K562 (cell line): ENCODE results near the gene TLE4. TPM values are rescaled to one million over a fixed set of nuclear protein-coding genes. Genes with fewer than 3 reads are reported as not detected.

Experiments used
- ATAC-seq: fragments of 200-7000 bp; cut with Tn5 transposase; 3 replicates; pipeline ENCODE4 v1.9.1; 2020; ENCODE audit warnings: moderate library complexity
- BruUV-seq: library from RNA; stranded (reverse); fragments of 400-500 nt; replicated peaks from 2 replicates; lab custom pipeline; 2021; lab: Mats Ljungman, UMichigan
- CTCF ChIA-PET: fragments of 300-600 bp; formaldehyde crosslinking; extraction: SDS; loops from one replicate; lab custom pipeline; 2021; ENCODE audit warnings: low intra/inter-chr PET ratio; lab: Yijun Ruan, JAX
- POLR2A ChIA-PET: fragments of 300-600, 350-650 bp; sonication (Branson Sonifier 250); formaldehyde crosslinking; extraction: SDS; loops from one replicate; lab custom pipeline; 2021; ENCODE audit warnings: antibody characterized with exemption, inconsistent platforms; lab: Yijun Ruan, JAX
- DNase-seq, 4 experiments: peaks; one replicate each; pipeline versions ENCODE4 v3.0.0 to v3.0.0-alpha.2; 2011 to 2018; ENCODE audit warnings: low spot score in 3 of 4, mixed read lengths in 3 of 4; ENCODE audit errors: extremely low read depth in 1 of 4
- FAIRE-seq: peaks from 2 replicates; lab custom pipeline; 2011; peaks lifted over from hg19 to GRCh38; lab: Jason Lieb, UNC
- H2AFZ ChIP-seq: 2 replicates; pipeline ENCODE4 v1.6.0; 2011; ENCODE audit warnings: low read depth, low read length, control low read depth, inconsistent platforms
- H3K27ac ChIP-seq: fragments of 200-600 bp; 3 replicates; pipeline ENCODE4 v1.8.0; 2011; ENCODE audit warnings: low read depth, mild to moderate bottlenecking, control low read depth, inconsistent platforms, low read length, moderate library complexity, mixed read lengths; ENCODE audit errors: extremely low read depth
- H3K27me3 ChIP-seq, 2 experiments: fragments of 300-600 bp in 1 of 2; 2 replicates in 1 of 2; 3 replicates in 1 of 2; pipeline versions ENCODE4 v1.6.0 to v1.8.0; 2011; ENCODE audit warnings: inconsistent platforms in 2 of 2, low read length in 2 of 2, mild to moderate bottlenecking in 1 of 2, mixed read lengths in 1 of 2, moderate library complexity in 1 of 2; ENCODE audit not compliant: control insufficient read depth in 2 of 2, insufficient read depth in 2 of 2
- H3K36me3 ChIP-seq: fragments of 300-600 bp; 3 replicates; pipeline ENCODE4 v1.8.0; 2011; ENCODE audit warnings: mild to moderate bottlenecking, low read length, inconsistent platforms; ENCODE audit not compliant: control insufficient read depth, insufficient read depth
- H3K4me1 ChIP-seq, 2 experiments: fragments of 200-600 bp in 1 of 2; replicated peaks in 1 of 2; 2 replicates in 1 of 2; 3 replicates in 1 of 2; pipeline versions ENCODE4 v1.5.1 to v1.8.0; 2011; ENCODE audit warnings: inconsistent platforms in 2 of 2, low read length in 2 of 2, mild to moderate bottlenecking in 1 of 2, mixed read lengths in 1 of 2, moderate library complexity in 1 of 2; ENCODE audit not compliant: control insufficient read depth in 2 of 2, insufficient read depth in 2 of 2
- H3K4me2 ChIP-seq: 2 replicates; pipeline ENCODE4 v1.6.1; 2011; ENCODE audit warnings: low read length, control low read depth, inconsistent platforms, mixed read lengths; ENCODE audit not compliant: insufficient read depth
- H3K4me3 ChIP-seq: fragments of 200-600 bp; sonication (generic), shearing (Covaris generic); 2 replicates; pipeline ENCODE4 v1.5.1; 2016; ENCODE audit warnings: control low read depth, inconsistent platforms
- H3K79me2 ChIP-seq: fragments of 200-600 bp; 3 replicates; pipeline ENCODE4 v1.8.0; 2011; ENCODE audit warnings: low read length, inconsistent platforms; ENCODE audit not compliant: control insufficient read depth, insufficient read depth
- H3K9ac ChIP-seq, 2 experiments: 2 replicates each; pipeline versions ENCODE4 v1.6.0 to v1.6.1; 2011; ENCODE audit warnings: low read depth in 2 of 2, low read length in 2 of 2, control low read depth in 1 of 2, inconsistent platforms in 1 of 2, mild to moderate bottlenecking in 1 of 2, mixed read lengths in 1 of 2; ENCODE audit not compliant: insufficient read depth in 1 of 2
- H3K9me1 ChIP-seq: one replicate; pipeline ENCODE4 v1.6.0; 2011; ENCODE audit warnings: inconsistent platforms, mild to moderate bottlenecking, low read length, moderate library complexity; ENCODE audit not compliant: control insufficient read depth, insufficient read depth
- H3K9me3 ChIP-seq: replicated peaks from 2 replicates; pipeline ENCODE4 v1.5.1; 2011; ENCODE audit warnings: low read depth, low read length, inconsistent platforms; ENCODE audit not compliant: control insufficient read depth, insufficient read depth
- H4K20me1 ChIP-seq: replicated peaks from 2 replicates; pipeline ENCODE4 v1.6.1; 2011; ENCODE audit warnings: low read length, inconsistent platforms, mixed read lengths; ENCODE audit not compliant: control insufficient read depth, insufficient read depth
- HNRNPUL1 ChIP-seq: fragments of 200-400 bp; formaldehyde crosslinking; IDR thresholded peaks from 2 replicates; pipeline ENCODE4 v1.6.1; 2017; ENCODE audit warnings: low read length
- KDM2B ChIP-seq: fragments of 250-450 bp; sonication (Bioruptor Pico); IDR thresholded peaks from 2 replicates; pipeline ENCODE4 v1.8.0; 2021; ENCODE audit warnings: mild to moderate bottlenecking, moderate library complexity
- SMARCE1 ChIP-seq: fragments of 450-650 bp; IDR thresholded peaks from 2 replicates; pipeline ENCODE4 v1.7.1; 2016; ENCODE audit warnings: mild to moderate bottlenecking
- ZKSCAN3 ChIP-seq: fragments of 250-450 bp; sonication (Bioruptor Pico); IDR thresholded peaks from 2 replicates; pipeline ENCODE4 v1.4.0; 2020
- ZNF384 ChIP-seq: IDR thresholded peaks from 2 replicates; pipeline ENCODE4 v1.6.1; 2012; ENCODE audit warnings: low read depth, low read length, improper control_type of control experiment
- ZNF408 ChIP-seq: fragments of 250-450 bp; sonication (Bioruptor Pico); IDR thresholded peaks from 2 replicates; pipeline ENCODE4 v1.4.0; 2020; ENCODE audit warnings: low read depth, mild to moderate bottlenecking, moderate library complexity
- ZNF76 ChIP-seq: fragments of 250-450 bp; sonication (Bioruptor Pico); IDR thresholded peaks from 2 replicates; pipeline ENCODE4 v1.4.0; 2020; ENCODE audit warnings: mild to moderate bottlenecking, moderate library complexity, borderline replicate concordance
- WGBS: fragments of 100-300 bp; shearing (Covaris generic); methylation state at CpG from one replicate; pipeline ENCODE4 v1.1.6; 2016; ENCODE audit warnings: low coverage, mixed read lengths; ENCODE audit not compliant: insufficient coverage; ENCODE audit errors: missing lambda C conversion rate; 5-methylcytosine and 5-hydroxymethylcytosine counted together
- in situ Hi-C: fragments of 300-500 bp; cut with MboI; formaldehyde crosslinking; loops from 4 replicates; pipeline ENCODE4 v1.15.0; 2018; ENCODE audit warnings: inconsistent platforms, mixed read lengths
- intact Hi-C: fragments of 100-400 bp; cut with micrococcal nuclease; formaldehyde crosslinking; loops from 2 replicates; pipeline ENCODE4 v1.14.2; 2022
- polyA plus RNA-seq, 8 experiments: library from polyadenylated mRNA; depleted of rRNA in 4 of 8; stranded (reverse) in 5 of 8; unstranded in 3 of 8; fragments of >200 nt; fragmentation: Nextera tagmentation in 2 of 8; fragmentation: Illumina TruSeq in 1 of 8; extraction: Ambion mirVana in 2 of 8; extraction: Trizol in 1 of 8; gene quantifications; 2 replicates each; pipeline versions ENCODE4 v1.2.1 to v1.2.3, GENCODE V29; 2011 to 2014; ENCODE audit warnings: inconsistent platforms in 1 of 8, missing spikeins in 1 of 8
- total RNA-seq, 7 experiments: library from RNA; depleted of rRNA in 6 of 7; stranded (reverse); fragments of >200 nt in 6 of 7; fragmentation: Illumina TruSeq in 2 of 7; extraction: Trizol in 2 of 7; gene quantifications; 2 replicates each; pipeline versions ENCODE4 v1.2.1 to v1.2.3, GENCODE V29; 2011 to 2021; ENCODE audit warnings: low replicate concordance in 1 of 7
- TF ChIP-seq, protein P1 (sequence below): sonication (generic); IDR thresholded peaks from 2 replicates; pipeline ENCODE4 v1.6.1; 2016
- TF ChIP-seq, protein P2 (sequence below): sonication (generic); formaldehyde crosslinking; IDR thresholded peaks from 2 replicates; pipeline ENCODE4 v1.8.1; 2023; ENCODE audit warnings: mild to moderate bottlenecking, missing genetic modification reagents
- TF ChIP-seq, protein P3 (sequence below): fragments of 150-350 bp; IDR thresholded peaks from 2 replicates; pipeline ENCODE4 v1.6.1; 2014; ENCODE audit warnings: low read depth, mild to moderate bottlenecking, low read length, borderline replicate concordance

Gene TLE4
- total and polyA plus RNA-seq, 9 of the 15 experiments (the other 6 are each of a cell fraction or from before 2014, with no cell fraction given), result 1.1 to 8.8 (median 5.7) TPM

DNA sequence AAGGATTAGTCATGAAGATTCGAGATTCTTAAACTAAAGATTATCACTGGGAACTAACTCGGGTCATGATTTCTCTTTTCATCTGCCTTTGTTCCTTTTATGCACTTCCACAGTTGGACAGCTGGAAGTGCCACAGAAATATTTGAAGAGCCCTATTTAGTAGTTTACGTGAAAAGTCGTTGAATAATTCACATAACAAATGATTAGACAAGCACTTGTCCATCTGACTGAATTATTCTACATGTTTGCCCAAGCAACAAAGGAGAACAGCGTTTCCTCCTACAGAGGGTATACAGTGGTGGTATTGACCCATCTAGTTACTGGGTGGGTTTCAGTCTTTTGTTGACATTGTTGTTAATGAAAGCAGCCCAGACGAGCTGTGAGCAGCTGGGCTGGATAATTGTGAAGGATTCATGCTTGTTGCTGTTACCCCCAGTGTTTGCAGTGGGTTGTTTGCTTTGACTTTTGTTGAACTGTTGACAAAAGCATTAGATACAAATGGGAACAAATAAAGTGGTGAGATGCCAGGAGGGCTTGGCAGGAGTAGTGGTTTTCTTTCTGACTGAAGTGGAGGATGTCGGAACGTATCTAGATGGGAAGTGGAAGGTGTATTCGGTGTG, 96.2 kb downstream of the TLE4 start:
- ATAC-seq (no peak), DNase-seq (no peak), FAIRE-seq (no peak)
- H3K4me3 ChIP-seq, result no peak overlapping the region
- H3K9ac ChIP-seq, result no peak overlapping the region
- CTCF ChIA-PET, result no interaction called here
- no peaks in the 10 kb centered on the region for H3K27me3 ChIP-seq
- H4K20me1 ChIP-seq, result no peaks in the 10 kb centered on the region
- BruUV-seq, result no TSS peak
- intact Hi-C loops, result no loop called here
- H3K4me2 ChIP-seq, result no peak overlapping the region
- H2AFZ ChIP-seq, result no peak overlapping the region
- POLR2A ChIA-PET, result no interaction called here
- TF ChIP-seq KDM2B (no peak), ZNF384 (no peak), ZKSCAN3 (CRISPR knock-in tag) (no peak)
- TF ChIP-seq, all 486 proteins: peak for 0
- Histone ChIP-seq H3K9me1 (no peaks in the 10 kb centered on the region), H3K36me3 (no peaks in the 10 kb centered on the region), H3K27ac (no peak overlapping the region), H3K9me3 (no peaks in the 10 kb centered on the region), H3K4me1 (peaks cover 0 to 2% of the 10 kb centered on the region in 2 experiments; a peak in 2 of 5 replicates), H3K79me2 (no peaks in the 10 kb centered on the region)
- in situ Hi-C loops, result no loop called here
- 36% methylated on average over 9 of the region's 9 CpGs for WGBS

DNA sequence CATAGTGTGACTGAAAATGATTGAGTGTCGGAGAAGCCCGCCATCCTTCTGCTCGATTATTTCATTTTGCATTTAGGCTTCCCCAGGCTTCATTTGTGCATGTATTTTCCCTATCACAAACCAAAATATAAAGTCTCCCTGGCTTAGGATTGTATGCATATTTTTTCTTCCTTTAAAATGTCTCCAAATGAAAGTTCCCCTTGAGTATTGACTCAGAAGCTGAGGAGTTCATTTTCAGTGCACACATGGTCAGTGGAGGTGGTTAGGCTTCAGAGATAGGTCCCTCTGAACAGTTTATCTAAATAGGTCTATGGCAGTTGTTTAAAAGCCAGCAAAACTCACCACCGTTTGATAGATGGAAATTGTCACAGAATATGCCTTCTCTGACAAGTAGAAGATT, 97.2 kb downstream of the TLE4 start:
- intact Hi-C loops (no loop called here), in situ Hi-C loops (no loop called here)
- no peak overlapping the region for H3K4me3 ChIP-seq
- H3K36me3 ChIP-seq, result no peaks in the 10 kb centered on the region
- ChIA-PET CTCF (no interaction called here), POLR2A (no interaction called here)
- DNase-seq (no peak), ATAC-seq (no peak), FAIRE-seq (no peak)
- no peaks in the 10 kb centered on the region for H4K20me1 ChIP-seq
- H3K9ac ChIP-seq, result no peak overlapping the region
- no peaks in the 10 kb centered on the region for H3K27me3 ChIP-seq
- no peak overlapping the region for H3K4me2 ChIP-seq
- H3K79me2 ChIP-seq, result no peaks in the 10 kb centered on the region
- 15% methylated on average over 4 of the region's 4 CpGs for WGBS
- no TSS peak for BruUV-seq
- H3K27ac ChIP-seq, result no peak overlapping the region
- no peak overlapping the region for H2AFZ ChIP-seq
- H3K9me1 ChIP-seq, result no peaks in the 10 kb centered on the region
- peaks cover 0 to 2% of the 10 kb centered on the region in 2 experiments; a peak in 2 of 5 replicates for H3K4me1 ChIP-seq
- H3K9me3 ChIP-seq, result no peaks in the 10 kb centered on the region
- TF ChIP-seq HNRNPUL1 (no peak), SMARCE1 (no peak), ZNF408 (no peak), ZKSCAN3 (CRISPR knock-in tag) (no peak), ZNF76 (CRISPR knock-in tag) (no peak)
- TF ChIP-seq, protein P1, sequence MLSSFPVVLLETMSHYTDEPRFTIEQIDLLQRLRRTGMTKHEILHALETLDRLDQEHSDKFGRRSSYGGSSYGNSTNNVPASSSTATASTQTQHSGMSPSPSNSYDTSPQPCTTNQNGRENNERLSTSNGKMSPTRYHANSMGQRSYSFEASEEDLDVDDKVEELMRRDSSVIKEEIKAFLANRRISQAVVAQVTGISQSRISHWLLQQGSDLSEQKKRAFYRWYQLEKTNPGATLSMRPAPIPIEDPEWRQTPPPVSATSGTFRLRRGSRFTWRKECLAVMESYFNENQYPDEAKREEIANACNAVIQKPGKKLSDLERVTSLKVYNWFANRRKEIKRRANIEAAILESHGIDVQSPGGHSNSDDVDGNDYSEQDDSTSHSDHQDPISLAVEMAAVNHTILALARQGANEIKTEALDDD, result no peak
- TF ChIP-seq, protein P2, sequence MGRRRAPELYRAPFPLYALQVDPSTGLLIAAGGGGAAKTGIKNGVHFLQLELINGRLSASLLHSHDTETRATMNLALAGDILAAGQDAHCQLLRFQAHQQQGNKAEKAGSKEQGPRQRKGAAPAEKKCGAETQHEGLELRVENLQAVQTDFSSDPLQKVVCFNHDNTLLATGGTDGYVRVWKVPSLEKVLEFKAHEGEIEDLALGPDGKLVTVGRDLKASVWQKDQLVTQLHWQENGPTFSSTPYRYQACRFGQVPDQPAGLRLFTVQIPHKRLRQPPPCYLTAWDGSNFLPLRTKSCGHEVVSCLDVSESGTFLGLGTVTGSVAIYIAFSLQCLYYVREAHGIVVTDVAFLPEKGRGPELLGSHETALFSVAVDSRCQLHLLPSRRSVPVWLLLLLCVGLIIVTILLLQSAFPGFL (CRISPR knock-in tag), result no peak
- TF ChIP-seq, protein P3, sequence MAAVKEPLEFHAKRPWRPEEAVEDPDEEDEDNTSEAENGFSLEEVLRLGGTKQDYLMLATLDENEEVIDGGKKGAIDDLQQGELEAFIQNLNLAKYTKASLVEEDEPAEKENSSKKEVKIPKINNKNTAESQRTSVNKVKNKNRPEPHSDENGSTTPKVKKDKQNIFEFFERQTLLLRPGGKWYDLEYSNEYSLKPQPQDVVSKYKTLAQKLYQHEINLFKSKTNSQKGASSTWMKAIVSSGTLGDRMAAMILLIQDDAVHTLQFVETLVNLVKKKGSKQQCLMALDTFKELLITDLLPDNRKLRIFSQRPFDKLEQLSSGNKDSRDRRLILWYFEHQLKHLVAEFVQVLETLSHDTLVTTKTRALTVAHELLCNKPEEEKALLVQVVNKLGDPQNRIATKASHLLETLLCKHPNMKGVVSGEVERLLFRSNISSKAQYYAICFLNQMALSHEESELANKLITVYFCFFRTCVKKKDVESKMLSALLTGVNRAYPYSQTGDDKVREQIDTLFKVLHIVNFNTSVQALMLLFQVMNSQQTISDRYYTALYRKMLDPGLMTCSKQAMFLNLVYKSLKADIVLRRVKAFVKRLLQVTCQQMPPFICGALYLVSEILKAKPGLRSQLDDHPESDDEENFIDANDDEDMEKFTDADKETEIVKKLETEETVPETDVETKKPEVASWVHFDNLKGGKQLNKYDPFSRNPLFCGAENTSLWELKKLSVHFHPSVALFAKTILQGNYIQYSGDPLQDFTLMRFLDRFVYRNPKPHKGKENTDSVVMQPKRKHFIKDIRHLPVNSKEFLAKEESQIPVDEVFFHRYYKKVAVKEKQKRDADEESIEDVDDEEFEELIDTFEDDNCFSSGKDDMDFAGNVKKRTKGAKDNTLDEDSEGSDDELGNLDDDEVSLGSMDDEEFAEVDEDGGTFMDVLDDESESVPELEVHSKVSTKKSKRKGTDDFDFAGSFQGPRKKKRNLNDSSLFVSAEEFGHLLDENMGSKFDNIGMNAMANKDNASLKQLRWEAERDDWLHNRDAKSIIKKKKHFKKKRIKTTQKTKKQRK, result no peak
